ENCODE measurements around the gene GTF3A.

The GTF3A gene

DNA sequence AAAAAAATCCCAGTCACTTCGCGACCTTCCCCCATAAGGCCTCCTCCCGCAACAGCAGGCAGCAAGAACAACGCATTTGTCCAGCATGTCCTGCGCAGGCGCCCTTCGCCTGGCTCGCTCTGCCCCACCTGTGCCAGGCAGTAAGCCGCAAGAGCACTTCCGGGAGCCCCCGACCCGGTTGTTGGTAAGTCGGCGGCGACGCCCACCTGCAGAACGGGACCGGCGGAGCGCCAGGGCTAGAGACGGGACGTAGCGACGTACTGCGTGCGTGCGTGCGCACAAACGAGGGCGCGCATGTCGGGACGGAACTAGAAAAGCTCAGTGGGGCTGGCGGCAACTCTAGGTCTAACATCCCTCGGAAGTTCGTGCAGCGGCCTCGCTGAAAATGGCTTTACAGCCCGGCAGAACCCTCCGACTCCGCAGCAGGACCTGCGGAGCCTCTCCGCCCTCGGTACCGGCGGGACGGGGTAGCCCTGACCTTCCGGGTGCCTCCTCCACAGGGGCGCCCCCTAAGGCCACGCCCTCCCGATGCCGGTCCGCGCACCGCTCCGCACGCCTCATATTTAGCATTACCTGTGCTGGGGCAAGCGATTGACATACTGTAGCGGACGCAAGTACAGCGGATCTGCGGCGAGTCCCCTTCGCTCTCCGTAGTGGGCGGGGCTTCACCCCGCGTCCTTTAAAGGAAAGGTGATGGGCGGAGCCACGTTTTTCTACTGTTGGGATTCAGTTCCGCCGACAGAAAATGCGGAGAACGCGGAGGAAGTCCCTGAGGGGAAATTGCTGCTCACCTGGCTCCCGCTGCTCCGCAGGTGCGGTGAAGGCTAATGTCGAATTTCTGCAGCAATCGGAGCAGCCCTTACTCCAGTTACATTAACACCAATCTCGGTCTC is 25.8 kb downstream of the GTF3A start, which contains the start of gene MTIF3:
MTIF3 (minus strand) TSS at position 629 of the 893 bp plus-strand sequence. CDS start 10,116 bp downstream, outside the sequence.
- H3K27me3 ChIP-seq (replicated peaks; ENCODE audit: control insufficient read depth, insufficient read depth, low read length): no peaks in the 10 kb centered on the region
- peaks cover 18% of the 10 kb centered on the region for H3K4me1 ChIP-seq (ENCODE audit: control insufficient read depth, insufficient read depth, low read length)
- peak; percentile 90 for DNase-seq (ENCODE audit: low read depth)

DNA sequence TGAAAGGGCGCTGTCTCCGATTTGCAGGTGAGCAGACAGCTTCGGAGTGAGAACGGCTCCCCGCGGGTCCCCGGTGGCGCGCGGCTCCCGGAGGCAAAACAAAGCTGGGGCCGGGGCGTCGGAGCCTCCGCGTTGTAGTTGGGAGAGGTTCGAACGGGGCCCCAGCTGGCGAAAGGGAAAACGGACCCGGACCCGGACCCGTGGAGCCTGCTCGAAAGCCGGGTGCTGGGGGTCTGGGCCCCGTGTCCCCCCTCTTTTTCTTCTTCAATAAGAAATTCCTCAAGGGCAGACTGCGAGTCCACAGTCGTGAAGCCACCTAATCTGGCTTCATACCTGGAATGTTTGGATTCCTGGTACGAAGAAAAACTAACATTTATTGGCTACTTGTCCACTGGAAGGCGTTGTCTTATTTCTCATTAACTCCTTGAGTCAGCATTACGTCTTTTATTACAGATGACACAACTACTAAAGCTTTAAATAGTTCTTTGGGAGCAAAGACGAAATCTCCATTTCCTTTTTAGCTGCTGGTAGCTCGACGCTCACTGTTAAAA is 26.6 kb downstream of the GTF3A start:
- Histone ChIP-seq H3K9me3 (ENCODE audit: control insufficient read depth, low read length) (no peaks in the 10 kb centered on the region), H3K4me1 (ENCODE audit: control insufficient read depth, insufficient read depth, low read length) (peaks cover 18% of the 10 kb centered on the region), H3K27me3 (replicated peaks; ENCODE audit: control insufficient read depth, insufficient read depth, low read length) (no peaks in the 10 kb centered on the region), H3K9ac (ENCODE audit: low read length) (peak overlapping the region; percentile 95), H3K36me3 (ENCODE audit: control insufficient read depth, insufficient read depth, low read length, severe bottlenecking) (no peaks in the 10 kb centered on the region), H3K4me3 (ENCODE audit: low read length) (peak overlapping the region; percentile 99)
- DNase-seq (ENCODE audit: low read depth): peak; percentile 57

More for the DNA sequence above, 25.8 kb downstream of the GTF3A start, which contains the start of gene MTIF3:
- Histone ChIP-seq H3K9ac (ENCODE audit: low read length) (peak within 1 kb of the TSS; percentile 95), H3K9me3 (ENCODE audit: control insufficient read depth, low read length) (no peaks in the 10 kb centered on the region), H3K36me3 (ENCODE audit: control insufficient read depth, insufficient read depth, low read length, severe bottlenecking) (no peaks in the 10 kb centered on the region), H3K4me3 (ENCODE audit: low read length) (peak within 1 kb of the TSS; percentile 99)

DNA sequence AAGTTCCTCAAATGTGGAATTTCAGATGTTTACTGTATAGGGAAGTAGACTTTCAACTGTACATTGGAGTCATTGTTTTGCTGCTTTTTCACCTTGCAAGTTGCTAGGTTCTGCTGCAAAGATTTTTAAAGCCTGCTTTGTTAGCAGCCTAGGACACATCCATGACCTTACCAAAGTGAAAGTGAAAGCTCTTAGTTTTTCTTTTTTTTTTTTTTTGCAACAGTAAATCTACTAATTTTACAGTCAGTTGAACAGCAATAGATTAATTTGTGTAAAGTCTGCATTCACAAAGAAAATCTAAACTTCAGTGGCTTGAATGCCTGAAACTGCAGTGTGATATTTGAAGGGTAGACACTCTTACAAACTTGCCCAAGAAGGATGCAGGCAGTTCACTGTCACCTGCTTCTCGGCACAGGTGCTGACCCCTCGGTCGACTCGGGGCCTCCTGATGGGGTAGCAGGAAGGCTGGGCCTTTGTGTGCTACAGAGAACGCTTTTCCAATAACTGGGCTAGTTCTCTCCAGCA is 31.0 kb downstream of the GTF3A start:
- H3K27me3 ChIP-seq (replicated peaks; ENCODE audit: control insufficient read depth, insufficient read depth, low read length): peaks cover 3% of the 10 kb centered on the region
- no peak overlapping the region for H3K4me3 ChIP-seq (ENCODE audit: low read length)
- H3K9ac ChIP-seq (ENCODE audit: low read length): peak overlapping the region; percentile 26
- H3K4me1 ChIP-seq (ENCODE audit: control insufficient read depth, insufficient read depth, low read length): peaks cover 5% of the 10 kb centered on the region
- peak; percentile 15 for DNase-seq (ENCODE audit: low read depth)
- H3K9me3 ChIP-seq (ENCODE audit: control insufficient read depth, low read length): no peaks in the 10 kb centered on the region
- no peaks in the 10 kb centered on the region for H3K36me3 ChIP-seq (ENCODE audit: control insufficient read depth, insufficient read depth, low read length, severe bottlenecking)

DNA sequence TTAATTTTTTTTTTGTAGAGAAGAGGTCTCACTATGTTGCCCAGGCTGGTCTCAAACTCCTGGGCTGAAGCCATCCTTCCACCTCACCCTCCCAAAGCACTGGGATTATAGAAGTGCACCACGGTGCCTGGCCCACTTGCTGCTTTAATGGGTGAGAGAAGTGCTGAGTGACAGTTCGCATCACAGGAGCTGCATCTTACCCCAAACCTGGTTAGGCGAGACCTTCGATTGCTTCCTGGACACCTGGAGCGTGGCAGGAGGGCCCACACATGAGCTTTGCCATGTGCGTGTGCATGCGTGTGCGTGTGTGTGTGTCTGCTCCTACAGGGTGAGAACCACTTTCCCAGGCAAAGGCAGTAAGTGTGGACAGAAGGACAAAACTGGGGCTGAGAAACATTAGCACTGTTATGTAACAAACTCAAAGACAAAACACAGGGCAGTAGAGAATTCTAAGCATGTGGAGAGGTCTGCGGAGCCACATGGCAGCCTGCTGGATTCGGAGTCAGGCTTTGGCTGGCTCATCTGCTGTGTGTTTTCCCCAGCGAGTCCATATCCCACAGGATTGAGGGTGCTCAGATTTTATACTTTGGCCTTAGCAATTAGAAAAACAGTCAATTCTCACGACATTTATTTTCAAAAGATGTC is 37.6 kb downstream of the GTF3A start:
- DNase-seq (ENCODE audit: low read depth): no peak
- no peaks in the 10 kb centered on the region for H3K4me1 ChIP-seq (ENCODE audit: control insufficient read depth, insufficient read depth, low read length)
- no peaks in the 10 kb centered on the region for H3K9me3 ChIP-seq (ENCODE audit: control insufficient read depth, low read length)
- no peak overlapping the region for H3K9ac ChIP-seq (ENCODE audit: low read length)
- no peak overlapping the region for H3K4me3 ChIP-seq (ENCODE audit: low read length)
- peaks cover 3% of the 10 kb centered on the region for H3K27me3 ChIP-seq (replicated peaks; ENCODE audit: control insufficient read depth, insufficient read depth, low read length)
- no peaks in the 10 kb centered on the region for H3K36me3 ChIP-seq (ENCODE audit: control insufficient read depth, insufficient read depth, low read length, severe bottlenecking)

DNA sequence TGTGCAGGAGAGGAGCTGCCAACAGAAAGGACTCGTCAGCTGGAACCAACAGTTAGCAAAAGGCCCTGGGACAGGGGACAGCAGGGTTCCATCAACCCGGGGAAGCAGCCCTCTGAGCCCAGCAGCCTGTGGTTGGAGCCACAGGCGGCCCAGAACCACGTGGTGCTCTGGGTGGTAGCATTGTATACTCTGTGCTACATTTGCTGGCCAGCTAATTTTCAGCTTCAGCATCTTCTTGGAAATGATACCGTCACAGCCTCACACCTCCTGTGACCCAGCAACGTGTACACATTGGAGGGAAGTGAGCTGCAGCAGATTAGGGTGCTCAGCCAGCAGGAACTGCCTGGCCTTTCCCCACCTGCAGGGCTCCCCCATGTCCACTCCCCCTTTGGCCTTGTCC is 39.1 kb downstream of the GTF3A start:
- Histone ChIP-seq H3K9me3 (ENCODE audit: control insufficient read depth, low read length) (no peaks in the 10 kb centered on the region), H3K4me3 (ENCODE audit: low read length) (no peak overlapping the region), H3K27me3 (replicated peaks; ENCODE audit: control insufficient read depth, insufficient read depth, low read length) (peaks cover 3% of the 10 kb centered on the region), H3K4me1 (ENCODE audit: control insufficient read depth, insufficient read depth, low read length) (no peaks in the 10 kb centered on the region), H3K36me3 (ENCODE audit: control insufficient read depth, insufficient read depth, low read length, severe bottlenecking) (no peaks in the 10 kb centered on the region), H3K9ac (ENCODE audit: low read length) (no peak overlapping the region)
- no peak for DNase-seq (ENCODE audit: low read depth)

DNA sequence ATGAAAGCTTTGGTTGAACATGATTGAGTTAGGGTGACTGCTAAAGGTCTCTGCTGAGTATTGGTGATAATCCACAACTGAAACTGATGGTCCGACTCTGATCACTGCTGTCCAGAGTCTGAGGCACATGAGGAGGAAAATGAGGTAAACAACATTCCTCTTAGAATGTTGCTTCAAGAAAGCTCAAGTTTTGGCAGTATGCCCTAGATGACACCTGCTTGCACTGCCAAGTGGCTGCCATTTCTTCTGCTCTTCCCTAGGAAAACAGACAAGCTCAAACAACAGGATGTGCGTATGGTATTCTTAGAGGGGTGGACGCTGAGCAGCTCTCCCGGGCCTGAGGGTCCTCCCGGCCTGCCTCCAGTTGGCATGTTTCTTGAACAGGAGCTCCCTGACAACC is 41.2 kb downstream of the GTF3A start:
- no peak for DNase-seq (ENCODE audit: low read depth)
- Histone ChIP-seq H3K9me3 (ENCODE audit: control insufficient read depth, low read length) (no peaks in the 10 kb centered on the region), H3K4me3 (ENCODE audit: low read length) (no peak overlapping the region), H3K27me3 (replicated peaks; ENCODE audit: control insufficient read depth, insufficient read depth, low read length) (no peaks in the 10 kb centered on the region), H3K36me3 (ENCODE audit: control insufficient read depth, insufficient read depth, low read length, severe bottlenecking) (no peaks in the 10 kb centered on the region), H3K4me1 (ENCODE audit: control insufficient read depth, insufficient read depth, low read length) (no peaks in the 10 kb centered on the region), H3K9ac (ENCODE audit: low read length) (no peak overlapping the region)

DNA sequence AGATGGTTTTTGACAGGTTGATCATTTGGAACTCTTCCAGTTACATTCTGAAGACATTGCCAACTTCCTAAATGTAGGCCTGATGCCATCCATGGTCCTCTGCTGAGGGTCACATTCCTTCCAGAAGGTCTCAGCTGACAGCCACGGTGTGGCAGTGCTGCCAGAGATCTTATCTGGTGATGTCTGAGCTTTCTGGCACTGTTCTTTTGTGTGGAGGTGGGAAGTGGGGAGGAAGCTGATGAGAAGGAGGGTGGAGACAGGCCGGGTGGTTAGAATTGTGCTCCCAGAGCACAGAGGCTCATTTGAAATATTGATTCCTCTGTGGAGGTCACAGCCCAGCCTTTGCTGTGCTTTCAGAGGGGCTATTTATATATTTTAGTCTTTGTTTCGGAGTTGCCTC is 42.1 kb downstream of the GTF3A start:
- no peak for DNase-seq (ENCODE audit: low read depth)
- Histone ChIP-seq H3K27me3 (replicated peaks; ENCODE audit: control insufficient read depth, insufficient read depth, low read length) (no peaks in the 10 kb centered on the region), H3K9ac (ENCODE audit: low read length) (no peak overlapping the region), H3K4me3 (ENCODE audit: low read length) (no peak overlapping the region), H3K9me3 (ENCODE audit: control insufficient read depth, low read length) (no peaks in the 10 kb centered on the region), H3K4me1 (ENCODE audit: control insufficient read depth, insufficient read depth, low read length) (no peaks in the 10 kb centered on the region), H3K36me3 (ENCODE audit: control insufficient read depth, insufficient read depth, low read length, severe bottlenecking) (no peaks in the 10 kb centered on the region)

DNA sequence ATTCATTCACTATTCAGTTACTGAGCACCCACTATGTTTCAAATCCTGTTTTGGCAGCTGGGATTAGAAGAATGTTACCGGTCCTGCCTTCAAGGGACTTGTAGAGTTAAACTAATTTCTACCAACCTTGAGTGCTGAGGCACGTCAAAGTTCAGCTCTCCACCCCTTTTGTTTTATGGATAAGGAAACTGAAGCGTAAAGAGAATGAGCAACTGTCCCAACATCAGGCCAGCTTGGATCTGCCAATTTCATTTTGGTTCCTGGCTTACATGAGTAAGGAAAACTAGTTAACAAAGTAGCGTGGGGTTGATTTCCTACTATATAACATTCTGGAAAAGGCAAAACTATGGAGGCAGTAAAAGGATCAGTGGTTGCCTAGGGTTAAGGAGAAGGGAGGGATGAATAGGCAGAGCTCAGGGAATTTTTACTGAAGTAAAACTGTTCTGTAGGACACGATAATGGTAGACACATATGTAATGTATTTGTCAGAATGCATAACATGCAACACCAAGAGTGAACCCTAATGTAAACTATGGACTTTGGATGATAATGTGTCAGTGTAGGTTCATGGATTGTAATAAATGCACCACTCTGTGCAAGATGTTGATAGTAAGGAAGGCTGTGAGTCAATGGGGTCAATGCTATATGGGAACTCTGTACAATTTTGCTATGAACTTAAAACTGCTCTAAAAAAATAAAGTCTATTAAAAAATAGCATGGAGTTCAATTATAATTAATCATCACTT is 45.8 kb downstream of the GTF3A start:
- H3K27me3 ChIP-seq (replicated peaks; ENCODE audit: control insufficient read depth, insufficient read depth, low read length): no peaks in the 10 kb centered on the region
- no peak overlapping the region for H3K9ac ChIP-seq (ENCODE audit: low read length)
- DNase-seq (ENCODE audit: low read depth): no peak
- H3K36me3 ChIP-seq (ENCODE audit: control insufficient read depth, insufficient read depth, low read length, severe bottlenecking): no peaks in the 10 kb centered on the region
- no peak overlapping the region for H3K4me3 ChIP-seq (ENCODE audit: low read length)
- H3K9me3 ChIP-seq (ENCODE audit: control insufficient read depth, low read length): no peaks in the 10 kb centered on the region
- H3K4me1 ChIP-seq (ENCODE audit: control insufficient read depth, insufficient read depth, low read length): no peaks in the 10 kb centered on the region

DNA sequence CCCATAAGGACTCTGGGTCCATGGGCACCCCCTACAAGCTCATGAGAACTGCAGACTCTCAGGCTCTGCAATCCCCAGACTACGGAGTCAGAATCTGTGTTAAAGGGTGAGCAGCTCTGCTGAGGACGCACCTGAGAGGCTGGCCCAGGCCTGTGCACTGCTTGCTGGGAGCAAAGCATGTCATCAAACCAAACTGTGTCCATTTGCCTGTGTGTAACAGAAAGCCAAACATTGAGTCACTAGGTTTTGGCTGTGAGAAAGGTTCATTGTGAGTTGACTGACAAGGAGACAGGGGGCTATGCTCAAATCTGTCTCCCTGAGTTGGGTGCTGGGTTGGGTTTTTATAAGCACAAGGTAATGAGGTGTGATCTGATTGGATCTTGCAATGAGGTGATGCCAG is 48.0 kb downstream of the GTF3A start:
- no peak for DNase-seq (ENCODE audit: low read depth)
- no peak overlapping the region for H3K4me3 ChIP-seq (ENCODE audit: low read length)
- no peaks in the 10 kb centered on the region for H3K27me3 ChIP-seq (replicated peaks; ENCODE audit: control insufficient read depth, insufficient read depth, low read length)
- peaks cover 6% of the 10 kb centered on the region for H3K4me1 ChIP-seq (ENCODE audit: control insufficient read depth, insufficient read depth, low read length)
- H3K9ac ChIP-seq (ENCODE audit: low read length): no peak overlapping the region
- no peaks in the 10 kb centered on the region for H3K9me3 ChIP-seq (ENCODE audit: control insufficient read depth, low read length)
- H3K36me3 ChIP-seq (ENCODE audit: control insufficient read depth, insufficient read depth, low read length, severe bottlenecking): no peaks in the 10 kb centered on the region

DNA sequence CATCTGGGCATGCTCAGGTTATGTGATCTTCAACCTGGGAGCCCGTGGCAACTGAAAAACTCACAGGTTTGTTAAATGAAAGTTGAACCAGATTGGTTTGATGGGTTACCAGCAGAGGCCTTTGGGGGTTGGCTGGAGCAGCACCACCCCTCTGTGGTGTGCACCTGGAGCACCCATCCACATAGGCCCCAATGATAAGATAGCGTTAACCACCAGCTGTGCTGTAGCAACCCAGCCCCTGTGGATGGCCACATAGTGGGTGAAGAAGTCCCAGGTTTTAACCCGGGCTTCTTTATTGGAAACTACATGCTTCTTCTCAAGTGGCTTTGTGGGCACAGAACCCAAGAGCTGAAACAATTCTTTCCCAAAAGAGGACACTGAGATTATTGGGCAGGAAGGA is 48.5 kb downstream of the GTF3A start:
- no peak for DNase-seq (ENCODE audit: low read depth)
- H3K4me1 ChIP-seq (ENCODE audit: control insufficient read depth, insufficient read depth, low read length): peaks cover 10% of the 10 kb centered on the region
- no peaks in the 10 kb centered on the region for H3K9me3 ChIP-seq (ENCODE audit: control insufficient read depth, low read length)
- H3K27me3 ChIP-seq (replicated peaks; ENCODE audit: control insufficient read depth, insufficient read depth, low read length): no peaks in the 10 kb centered on the region
- no peak overlapping the region for H3K9ac ChIP-seq (ENCODE audit: low read length)
- H3K36me3 ChIP-seq (ENCODE audit: control insufficient read depth, insufficient read depth, low read length, severe bottlenecking): no peaks in the 10 kb centered on the region
- no peak overlapping the region for H3K4me3 ChIP-seq (ENCODE audit: low read length)

Data from adipocyte (in vitro differentiated cells).